ENCODE data around the gene ARAP2.
A peak's percentile ranks its signal among the peaks of the same experiment; 100 is the strongest.

ARAP2 gene

DNA sequence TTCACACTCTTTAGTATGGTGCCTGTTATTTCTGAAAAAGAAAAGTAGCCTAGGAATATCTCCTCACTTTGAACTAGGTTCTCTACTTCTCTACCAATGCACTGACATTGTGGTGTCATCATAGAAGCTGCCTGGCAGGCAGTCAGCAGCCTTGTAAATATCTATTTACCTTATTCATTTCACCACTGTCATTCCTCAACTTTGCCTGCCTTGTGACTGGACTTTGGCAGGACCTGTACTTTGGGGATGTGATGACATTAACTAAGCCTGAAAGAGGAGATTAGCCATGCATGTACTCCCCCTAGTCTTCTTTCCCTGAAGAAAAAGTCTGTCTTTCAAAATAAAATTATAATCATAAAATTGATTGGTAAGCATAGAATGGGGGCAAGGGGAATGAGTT is 207.2 kb downstream of the ARAP2 start:
- DNase-seq = no peak

DNA sequence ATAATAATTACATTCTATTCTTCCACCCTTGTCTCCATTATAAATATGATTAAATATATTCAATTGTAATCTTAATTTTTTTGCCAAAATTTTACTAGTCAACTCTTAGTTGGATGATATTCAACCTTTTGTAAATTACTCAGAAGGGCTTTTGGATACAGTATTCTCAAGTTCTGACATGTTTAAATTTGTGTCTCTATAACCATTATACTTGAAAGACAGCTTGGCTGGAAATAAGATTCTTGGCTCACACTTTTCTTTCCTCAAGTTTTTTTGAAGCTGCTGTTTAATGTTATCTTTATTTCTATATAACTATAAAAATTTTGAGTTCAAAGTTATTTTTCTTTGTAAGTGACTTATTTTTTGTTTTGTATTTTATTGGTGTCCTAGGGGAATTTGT is 214.4 kb downstream of the ARAP2 start:
- no peak for DNase-seq

DNA sequence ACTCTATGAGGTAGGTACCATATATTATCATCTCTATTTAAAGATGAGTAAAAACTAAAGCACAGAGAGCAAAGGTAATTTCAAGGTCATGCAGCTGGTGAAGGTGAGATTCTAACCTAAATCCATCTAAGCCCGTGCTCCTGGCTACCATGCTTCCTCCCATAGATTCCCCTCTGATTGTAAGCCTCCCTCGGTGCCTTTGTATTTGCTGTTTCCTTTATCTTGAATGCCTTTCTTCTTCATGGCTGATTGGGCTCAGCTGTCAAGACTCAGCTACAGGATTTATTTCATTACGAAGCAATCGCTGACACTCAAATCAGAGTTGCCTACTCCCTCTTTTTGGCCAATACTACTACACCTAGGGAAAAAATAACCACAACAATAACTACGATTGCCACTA is 217.1 kb downstream of the ARAP2 start:
- DNase-seq = no peak

DNA sequence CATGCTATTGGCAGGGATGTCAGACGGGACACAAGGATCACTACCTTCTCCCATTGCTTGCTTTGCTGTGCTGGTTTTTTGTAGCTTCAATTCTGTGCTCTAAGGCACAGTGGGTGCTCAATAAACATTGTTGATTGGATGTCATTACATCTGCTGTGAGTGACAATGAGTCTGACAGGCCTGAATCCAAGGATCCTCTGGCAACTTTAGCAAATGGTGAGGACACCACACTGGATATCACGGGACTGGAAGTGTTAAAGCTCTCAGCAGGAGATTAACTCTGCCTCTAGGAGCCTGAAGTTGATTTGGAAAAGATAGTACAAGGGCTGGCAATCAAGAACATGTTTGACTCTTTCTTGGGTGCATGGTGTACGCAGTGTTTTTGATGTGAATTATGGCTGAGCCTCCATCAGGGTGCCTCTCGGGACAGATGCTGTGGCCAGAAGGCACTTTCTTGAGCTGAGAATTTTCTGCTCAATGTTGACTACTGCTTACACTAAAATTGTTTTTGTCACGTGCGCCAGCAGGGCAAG is 217.9 kb downstream of the ARAP2 start:
- peak; percentile 56 for DNase-seq

DNA sequence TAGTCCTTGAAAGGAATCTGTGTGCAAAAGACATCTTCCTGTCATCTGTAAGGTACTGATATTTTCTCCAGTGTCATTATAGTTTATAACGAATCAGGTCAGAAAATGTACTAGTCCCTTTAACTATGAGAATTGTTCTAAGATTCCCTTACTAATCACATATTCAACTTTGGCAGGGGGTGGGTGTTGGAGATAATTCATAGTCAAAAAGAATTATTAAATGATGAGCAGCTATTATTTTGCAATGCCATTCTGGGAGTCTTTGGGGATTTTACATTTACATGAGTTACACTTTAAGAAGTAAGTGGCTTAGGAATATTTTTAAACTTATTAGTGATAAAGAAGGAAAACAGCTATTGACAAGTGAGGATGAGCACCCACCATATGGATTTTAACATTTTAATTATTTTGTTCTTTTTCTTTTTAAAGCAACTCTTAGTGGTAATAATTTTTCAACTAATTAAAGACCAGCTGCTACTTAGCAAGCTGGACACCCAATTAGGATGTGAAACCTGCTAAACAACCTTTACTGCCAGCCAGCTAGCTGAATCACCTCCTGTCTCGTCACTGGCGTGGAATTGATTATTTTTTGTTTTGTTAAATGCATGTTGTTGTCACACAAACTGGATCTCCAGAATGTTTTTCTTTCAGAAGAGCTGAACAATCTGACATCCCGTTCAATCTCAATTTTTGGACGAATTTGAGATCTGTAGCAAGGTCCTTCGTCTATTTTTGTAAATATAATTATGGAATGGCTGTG is 219.2 kb downstream of the ARAP2 start:
- DNase-seq = peak; percentile 80

DNA sequence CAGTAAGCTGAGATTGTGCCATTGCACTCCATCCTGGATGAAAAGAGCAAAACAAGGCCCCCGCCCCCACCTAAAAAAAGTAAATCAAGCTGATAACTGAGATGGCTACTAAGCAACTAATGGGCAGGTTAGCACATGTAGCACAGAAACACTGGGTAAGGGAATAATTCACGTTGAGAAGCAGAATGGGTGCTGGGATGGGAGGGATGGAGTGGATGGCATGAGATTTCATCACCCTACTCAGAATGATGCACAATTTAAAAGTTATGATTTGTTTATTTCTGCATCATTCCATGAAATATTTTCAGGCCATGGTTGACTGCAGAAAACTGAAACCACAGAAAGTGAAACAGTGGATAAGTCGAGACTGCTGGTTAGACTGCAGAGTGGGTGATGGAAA is 224.0 kb downstream of the ARAP2 start:
- DNase-seq = no peak
